Skeletal muscle tissue (tissue), 4 donors: Measurements from ENCODE around the gene MCAM. TPM values are rescaled to one million over a fixed set of nuclear protein-coding genes. Genes with fewer than 3 reads are reported as not detected.
A peak's percentile ranks its signal among the peaks of the same experiment; 100 is the strongest.

Experiments
- H3K27ac ChIP-seq: one replicate; pipeline ENCODE4 v1.7.0; 2013; ENCODE audit warnings: mild to moderate bottlenecking, low read depth, low read length, inconsistent platforms
- H3K27me3 ChIP-seq, 3 donors: one replicate each; pipeline ENCODE4 v1.7.0; 2013; ENCODE audit warnings: low read length in 3 of 3; ENCODE audit not compliant: control insufficient read depth in 3 of 3, insufficient read depth in 3 of 3
- H3K36me3 ChIP-seq, 3 donors: one replicate each; pipeline ENCODE4 v1.7.0; 2013; ENCODE audit warnings: low read length in 3 of 3; ENCODE audit not compliant: control insufficient read depth in 3 of 3, insufficient read depth in 3 of 3
- H3K4me1 ChIP-seq, 3 donors: one replicate each; pipeline ENCODE4 v1.7.0; 2013; ENCODE audit warnings: low read length in 3 of 3, mild to moderate bottlenecking in 3 of 3; ENCODE audit not compliant: control insufficient read depth in 3 of 3, insufficient read depth in 3 of 3
- H3K4me3 ChIP-seq, 3 donors: one replicate each; pipeline ENCODE4 v1.7.0; 2013; ENCODE audit warnings: low read length in 3 of 3
- H3K9ac ChIP-seq, 3 donors: one replicate each; pipeline ENCODE4 v1.7.0; 2013; ENCODE audit warnings: low read length in 3 of 3, mild to moderate bottlenecking in 3 of 3, moderate library complexity in 2 of 3, low read depth in 1 of 3
- H3K9me3 ChIP-seq, 3 donors: one replicate each; pipeline ENCODE4 v1.7.0; 2013; ENCODE audit warnings: low read length in 3 of 3; ENCODE audit not compliant: control insufficient read depth in 3 of 3
- total RNA-seq: library from RNA; depleted of rRNA; stranded (reverse); fragments of >200 nt; gene quantifications from one replicate; pipeline ENCODE4 v1.2.3, GENCODE V29; 2014
- donor health status: Osteomylitis.

The MCAM gene
- total RNA-seq, 1 donor from 2014 or later: 120 TPM

GRCh38 chr11:119319700-119320239 lies 2.8 kb upstream of the MCAM start:
- no peaks in the 10 kb centered on the region for H3K9me3 ChIP-seq
- H3K4me3 ChIP-seq: no peak overlapping the region
- H3K27ac ChIP-seq: peak overlapping the region; percentile 84
- peak overlapping the region in 2 of 3 donors; percentile 17 to 79 for H3K9ac ChIP-seq
- no peaks in the 10 kb centered on the region for H3K36me3 ChIP-seq
- H3K27me3 ChIP-seq: peaks cover 0 to 9% (median 8%) of the 10 kb centered on the region in 3 donors
- peaks cover 47 to 65% (median 59%) of the 10 kb centered on the region in 3 donors for H3K4me1 ChIP-seq

GRCh38 chr11:119319136-119319699 lies 2.3 kb upstream of the MCAM start:
- Histone ChIP-seq H3K4me1 (peaks cover 47 to 65% (median 59%) of the 10 kb centered on the region in 3 donors), H3K4me3 (peak overlapping the region in 1 of 3 donors; percentile 45), H3K27ac (peak overlapping the region; percentile 84), H3K9ac (peak overlapping the region; percentile 17 to 79 (median 27)), H3K36me3 (peaks cover 0 to 4% (median 2%) of the 10 kb centered on the region in 3 donors), H3K9me3 (no peaks in the 10 kb centered on the region), H3K27me3 (peaks cover 0 to 9% (median 8%) of the 10 kb centered on the region in 3 donors)

DNA sequence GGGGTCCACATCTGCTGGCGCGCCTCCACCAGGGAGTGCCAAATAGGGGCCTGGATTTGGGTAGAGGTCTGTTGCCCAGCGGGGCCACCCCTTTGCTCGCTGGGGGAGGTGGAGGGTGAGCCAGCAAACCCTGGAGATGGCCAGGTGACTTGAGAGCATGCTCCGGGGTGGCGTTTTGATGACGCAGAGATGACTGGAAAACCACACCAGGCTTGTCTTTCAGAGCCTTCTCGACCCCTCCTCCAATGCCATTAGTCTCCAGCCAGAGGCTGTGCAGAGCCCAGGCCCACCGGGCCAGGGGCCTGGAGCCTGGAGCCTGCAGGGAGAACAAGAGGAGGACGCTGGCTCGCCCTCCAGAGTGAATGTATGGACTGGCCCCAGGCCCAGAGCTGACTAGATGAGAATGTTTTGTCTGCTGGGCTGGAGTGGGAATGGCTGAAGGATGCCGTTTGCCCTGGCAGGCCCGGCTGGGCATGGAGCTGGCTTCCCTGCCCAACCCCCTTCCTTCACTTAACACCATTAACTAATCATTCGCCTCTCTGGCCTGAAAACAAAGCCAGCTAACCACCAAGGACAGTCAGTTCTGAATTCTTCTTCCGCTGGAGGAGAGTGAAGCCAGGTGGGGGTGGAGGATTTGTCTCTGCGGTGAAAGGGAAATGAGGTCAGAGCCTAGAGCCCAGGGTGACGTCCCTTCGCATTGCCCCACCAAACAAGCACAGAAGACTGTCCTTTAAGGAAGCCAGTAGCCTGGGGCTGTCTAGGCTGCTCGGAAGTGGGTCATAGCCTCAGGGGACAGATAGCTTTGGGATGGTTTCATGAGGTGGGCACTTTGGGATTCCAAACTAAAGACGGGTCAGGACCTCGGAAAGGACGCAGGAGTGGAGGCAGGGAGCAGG lies 1.6 kb upstream of the MCAM start:
- peaks cover 0 to 9% (median 8%) of the 10 kb centered on the region in 3 donors for H3K27me3 ChIP-seq
- peaks cover 47 to 65% (median 59%) of the 10 kb centered on the region in 3 donors for H3K4me1 ChIP-seq
- H3K9me3 ChIP-seq: no peaks in the 10 kb centered on the region
- H3K36me3 ChIP-seq: peaks cover 0 to 4% (median 2%) of the 10 kb centered on the region in 3 donors
- H3K9ac ChIP-seq: peak overlapping the region in 2 of 3 donors; percentile 17 to 79
- peak overlapping the region; percentile 84 for H3K27ac ChIP-seq
- peak overlapping the region in 1 of 3 donors; percentile 45 for H3K4me3 ChIP-seq

DNA sequence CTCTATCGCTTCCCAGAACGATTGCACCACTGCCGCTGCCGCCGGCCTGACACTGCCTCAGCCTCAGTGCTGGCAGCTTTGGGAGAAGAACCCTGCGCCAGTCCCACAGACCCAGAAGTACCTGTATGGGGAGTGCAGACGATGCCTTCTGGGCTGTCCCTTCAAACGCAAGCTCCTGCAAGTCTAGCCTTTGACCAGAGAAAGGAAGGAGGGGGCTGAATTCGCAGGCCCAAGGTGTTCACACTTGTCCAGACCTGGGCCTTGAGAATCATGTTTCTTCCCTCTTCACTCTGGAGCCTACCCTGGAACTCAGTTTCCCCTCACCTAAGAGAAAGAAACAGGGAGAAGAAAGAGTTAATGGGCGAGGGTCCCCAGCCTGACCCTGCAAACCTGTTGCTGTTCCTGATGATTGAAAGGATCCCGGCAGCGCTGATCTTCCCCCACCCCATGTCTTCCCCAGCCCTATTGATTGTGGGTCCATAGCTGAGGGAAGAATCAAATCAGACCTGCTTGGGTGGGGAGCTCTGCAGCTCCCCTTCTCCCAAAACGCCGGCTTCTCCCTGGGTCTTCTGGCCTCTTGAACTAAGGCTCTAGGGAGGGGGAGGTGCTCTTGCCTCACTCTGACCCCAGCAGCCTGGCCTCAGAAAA lies 786 bp upstream of the MCAM start:
- Histone ChIP-seq H3K36me3 (peaks cover 0 to 6% (median 4%) of the 10 kb centered on the region in 3 donors), H3K4me1 (peaks cover 47 to 62% (median 61%) of the 10 kb centered on the region in 3 donors), H3K27me3 (peaks cover 0 to 9% (median 8%) of the 10 kb centered on the region in 3 donors), H3K27ac (peak overlapping the region; percentile 84), H3K4me3 (peak overlapping the region; percentile 30 to 63 (median 59)), H3K9me3 (no peaks in the 10 kb centered on the region), H3K9ac (peak overlapping the region; percentile 19 to 79 (median 74))

DNA sequence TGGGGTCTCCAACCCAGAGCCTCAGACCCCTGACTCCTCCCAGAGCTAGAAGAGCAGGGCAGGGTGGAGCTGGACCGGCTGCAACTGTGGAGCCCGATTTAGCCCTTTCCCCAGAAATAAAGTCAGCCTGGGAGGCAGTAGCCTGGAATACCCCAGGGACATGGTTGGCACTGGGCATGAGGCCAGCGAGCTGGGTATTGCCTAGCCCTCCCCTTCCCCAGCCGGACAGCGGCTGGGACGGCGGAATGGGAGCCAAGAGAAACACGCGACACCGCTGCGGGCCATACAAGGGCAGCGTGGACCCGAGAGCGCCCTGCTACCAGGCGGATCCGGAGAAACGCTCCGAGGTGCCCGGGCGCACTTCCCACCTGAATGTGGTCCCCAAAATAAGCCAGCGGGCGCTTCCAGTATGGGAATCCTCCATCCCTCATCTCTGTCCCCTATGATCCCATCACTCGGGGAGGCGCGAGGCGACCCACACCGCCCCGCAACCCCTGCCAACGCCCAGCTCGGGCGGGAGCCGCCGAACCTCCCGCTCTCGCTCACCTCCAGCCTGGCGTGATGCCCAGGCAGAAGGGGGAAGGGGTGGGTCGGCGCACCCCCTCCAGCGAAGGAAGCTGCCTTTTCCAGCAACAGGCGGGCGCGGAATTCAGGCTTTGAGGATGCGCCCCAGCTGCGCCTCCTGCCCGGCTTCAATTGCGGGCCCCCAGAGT lies 758 bp downstream of the MCAM start:
- Histone ChIP-seq H3K9ac (peak overlapping the region; percentile 69 to 81 (median 74)), H3K4me1 (peaks cover 45 to 59% (median 52%) of the 10 kb centered on the region in 3 donors), H3K9me3 (no peaks in the 10 kb centered on the region), H3K27ac (peak overlapping the region; percentile 78), H3K27me3 (peaks cover 0 to 9% (median 8%) of the 10 kb centered on the region in 3 donors), H3K36me3 (peaks cover 2 to 12% (median 12%) of the 10 kb centered on the region in 3 donors), H3K4me3 (peak overlapping the region; percentile 70 to 77 (median 70))

DNA sequence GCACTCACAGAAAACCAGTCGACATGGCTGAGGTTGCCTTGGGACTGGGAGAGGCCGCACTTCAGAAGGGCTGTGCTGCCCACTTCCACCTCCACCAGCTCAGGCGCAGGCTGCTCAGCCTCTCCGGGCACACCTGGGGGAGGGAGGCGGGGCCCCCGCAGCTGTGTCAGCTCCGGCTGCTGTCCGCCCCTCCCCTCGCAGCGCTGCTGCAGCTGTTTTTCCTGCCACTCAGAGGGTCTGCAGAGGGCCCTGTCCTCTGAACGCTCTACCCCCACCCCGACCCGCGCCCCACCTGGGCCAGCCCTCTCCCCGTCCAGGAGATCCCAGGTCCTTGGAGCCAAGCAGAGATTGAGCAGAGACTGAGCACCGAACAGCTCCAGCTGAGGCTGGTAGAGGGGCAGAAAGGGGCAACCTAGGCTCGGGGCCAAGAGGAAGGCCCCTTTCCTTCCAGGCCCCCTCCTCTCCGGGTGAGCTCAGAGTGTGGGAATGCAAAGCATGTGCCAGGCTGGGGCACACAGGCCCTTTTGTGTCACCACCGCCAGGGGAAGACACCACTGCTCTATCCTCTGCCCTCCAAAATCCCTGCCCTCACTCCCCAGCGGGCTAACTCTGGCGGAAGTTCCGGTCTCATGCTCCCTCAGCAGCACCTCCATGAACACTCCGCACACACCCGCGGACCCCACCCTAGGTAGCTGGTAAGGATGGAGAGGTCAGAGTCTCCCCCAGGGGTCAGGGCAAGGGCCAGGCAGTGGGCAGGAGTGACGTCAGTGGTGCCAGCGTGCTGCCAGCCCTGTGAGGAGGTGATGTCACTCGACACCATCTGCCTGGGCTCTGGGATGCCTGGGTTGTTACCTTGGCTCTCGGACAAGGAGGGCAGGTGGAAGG lies 1.6 kb downstream of the MCAM start:
- Histone ChIP-seq H3K36me3 (peaks cover 7 to 17% (median 16%) of the 10 kb centered on the region in 3 donors), H3K4me3 (peak overlapping the region; percentile 70 to 77 (median 70)), H3K27me3 (peaks cover 0 to 9% (median 4%) of the 10 kb centered on the region in 3 donors), H3K9me3 (no peaks in the 10 kb centered on the region), H3K27ac (peak overlapping the region; percentile 78), H3K4me1 (peaks cover 41 to 53% (median 53%) of the 10 kb centered on the region in 3 donors), H3K9ac (peak overlapping the region; percentile 69 to 81 (median 74))

GRCh38 chr11:119314726-119315125 lies 2.2 kb downstream of the MCAM start:
- H3K9me3 ChIP-seq: no peaks in the 10 kb centered on the region
- H3K27ac ChIP-seq: peak overlapping the region; percentile 44
- H3K4me1 ChIP-seq: peaks cover 41 to 52% (median 51%) of the 10 kb centered on the region in 3 donors
- peak overlapping the region in 2 of 3 donors; percentile 74 to 81 for H3K9ac ChIP-seq
- peaks cover 0 to 9% (median 3%) of the 10 kb centered on the region in 3 donors for H3K27me3 ChIP-seq
- H3K36me3 ChIP-seq: peaks cover 7 to 22% (median 16%) of the 10 kb centered on the region in 3 donors
- peak overlapping the region in 2 of 3 donors; percentile 70 to 77 for H3K4me3 ChIP-seq

GRCh38 chr11:119310682-119311052 lies 6.3 kb downstream of the MCAM start:
- no peaks in the 10 kb centered on the region for H3K9me3 ChIP-seq
- H3K36me3 ChIP-seq: peaks cover 10 to 31% (median 26%) of the 10 kb centered on the region in 3 donors
- H3K4me1 ChIP-seq: peaks cover 23 to 30% (median 24%) of the 10 kb centered on the region in 3 donors
- no peak overlapping the region for H3K9ac ChIP-seq
- H3K27me3 ChIP-seq: peaks cover 0 to 3% (median 0%) of the 10 kb centered on the region in 3 donors
- H3K27ac ChIP-seq: no peak overlapping the region
- H3K4me3 ChIP-seq: no peak overlapping the region
